H1 (cell line): Measurements from ENCODE around the gene ADAMTS13. TPM values are rescaled to one million over a fixed set of nuclear protein-coding genes. Genes with fewer than 3 reads are reported as not detected.

Source experiments
- CTCF ChIA-PET: fragments of 300-600 bp; sonication (Branson Sonifier 250); formaldehyde crosslinking; loops from one replicate; lab custom pipeline; 2021; ENCODE audit not compliant: partially characterized antibody; lab: Charles Lee
- POLR2A ChIA-PET: fragments of 300-600 bp; sonication (Branson Sonifier 250); formaldehyde crosslinking; loops from one replicate; lab custom pipeline; 2021; ENCODE audit warnings: inconsistent platforms; ENCODE audit not compliant: partially characterized antibody; lab: Charles Lee
- DNase-seq, 2 experiments: peaks; one replicate each; pipeline versions ENCODE4 v3.0.0 to v3.0.0-alpha.2; 2010 to 2022; ENCODE audit warnings: low spot score in 2 of 2, low read depth in 1 of 2, mixed read lengths in 1 of 2
- FAIRE-seq: peaks from 2 replicates; lab custom pipeline; 2011; peaks lifted over from hg19 to GRCh38; lab: Jason Lieb, UNC
- H2AFZ ChIP-seq: 2 replicates; pipeline ENCODE4 v1.8.1; 2012; ENCODE audit warnings: low read length, inconsistent platforms
- H2AK5ac ChIP-seq: 2 replicates; pipeline ENCODE4 v1.6.1; 2013; ENCODE audit warnings: low read depth, low read length
- H2BK120ac ChIP-seq: replicated peaks from 2 replicates; pipeline ENCODE3; 2013; ENCODE audit warnings: low read depth, low read length, inconsistent platforms
- H2BK12ac ChIP-seq: 2 replicates; pipeline ENCODE4 v1.6.1; 2013; ENCODE audit warnings: low read depth, low read length
- H2BK15ac ChIP-seq: 2 replicates; pipeline ENCODE4 v1.6.1; 2013; ENCODE audit warnings: low read length
- H2BK20ac ChIP-seq: 2 replicates; pipeline ENCODE4 v1.6.1; 2013; ENCODE audit warnings: low read length
- H2BK5ac ChIP-seq: 2 replicates; pipeline ENCODE4 v1.6.1; 2013; ENCODE audit warnings: low read depth, low read length
- H3K14ac ChIP-seq: 2 replicates; pipeline ENCODE4 v1.6.1; 2013; ENCODE audit warnings: inconsistent platforms; ENCODE audit not compliant: insufficient read length
- H3K18ac ChIP-seq: 2 replicates; pipeline ENCODE4 v1.6.1; 2013; ENCODE audit warnings: low read length; ENCODE audit errors: extremely low read depth
- H3K23ac ChIP-seq: 2 replicates; pipeline ENCODE4 v1.6.1; 2013; ENCODE audit warnings: inconsistent platforms; ENCODE audit not compliant: insufficient read length
- H3K23me2 ChIP-seq: 2 replicates; pipeline ENCODE4 v1.6.1; 2013; ENCODE audit warnings: low read depth, low read length
- H3K27ac ChIP-seq: 2 replicates; pipeline ENCODE4 v1.6.1; 2011; ENCODE audit warnings: low read depth, low read length, inconsistent platforms
- H3K27me3 ChIP-seq, 4 experiments: replicated peaks in 1 of 4; 1 replicate in 1 of 4; 2 replicates in 3 of 4; pipeline versions ENCODE4 v1.6.1 to v1.8.1; 2011 to 2013; ENCODE audit warnings: low read length in 3 of 4, mild to moderate bottlenecking in 3 of 4, inconsistent platforms in 2 of 4, mixed read lengths in 2 of 4, moderate library complexity in 1 of 4; ENCODE audit not compliant: control insufficient read depth in 3 of 4, insufficient read depth in 3 of 4; ENCODE audit errors: extremely low read depth in 1 of 4
- H3K36me3 ChIP-seq, 4 experiments: 2 replicates each; pipeline versions ENCODE4 v1.6.1 to v1.8.1; 2011 to 2013; ENCODE audit warnings: mild to moderate bottlenecking in 4 of 4, low read length in 3 of 4, moderate library complexity in 2 of 4, control low read depth in 1 of 4, inconsistent platforms in 1 of 4; ENCODE audit not compliant: insufficient read depth in 4 of 4, control insufficient read depth in 2 of 4
- H3K4ac ChIP-seq: replicated peaks from 2 replicates; pipeline ENCODE3; 2013; ENCODE audit warnings: low read length, low read depth, mixed read lengths, inconsistent platforms; ENCODE audit not compliant: insufficient read length
- H3K4me1 ChIP-seq, 4 experiments: replicated peaks in 1 of 4; 1 replicate in 1 of 4; 2 replicates in 3 of 4; pipeline versions ENCODE4 v1.6.1 to v1.8.1; 2011 to 2013; ENCODE audit warnings: low read length in 3 of 4, inconsistent platforms in 2 of 4, mixed read lengths in 1 of 4; ENCODE audit not compliant: insufficient read depth in 4 of 4, control insufficient read depth in 3 of 4
- H3K4me2 ChIP-seq, 2 experiments: 2 replicates each; pipeline versions ENCODE4 v1.6.1 to v1.8.1; 2011 to 2013; ENCODE audit warnings: low read depth in 2 of 2, low read length in 2 of 2, control low read depth in 1 of 2, inconsistent platforms in 1 of 2, mild to moderate bottlenecking in 1 of 2; ENCODE audit not compliant: insufficient read depth in 1 of 2
- H3K4me3 ChIP-seq, 4 experiments: fragments of 200-600, 300-600 bp in 1 of 4; sonication (generic), shearing (Covaris generic), sonication (Bioruptor Twin) in 1 of 4; 2 replicates each; pipeline versions ENCODE4 v1.5.1 to v1.8.1; 2011 to 2016; ENCODE audit warnings: low read length in 4 of 4, low read depth in 3 of 4, control low read depth in 2 of 4, inconsistent platforms in 2 of 4, mild to moderate bottlenecking in 2 of 4, mixed read lengths in 1 of 4, moderate library complexity in 1 of 4; ENCODE audit not compliant: insufficient read depth in 2 of 4; ENCODE audit errors: extremely low read depth in 1 of 4
- H3K56ac ChIP-seq: replicated peaks from 2 replicates; pipeline ENCODE3; 2013; ENCODE audit warnings: low read depth, mild to moderate bottlenecking, mixed read lengths, low read length, inconsistent platforms; ENCODE audit not compliant: insufficient read length
- H3K79me1 ChIP-seq: 2 replicates; pipeline ENCODE4 v1.6.1; 2013; ENCODE audit warnings: low read depth, low read length, control low read depth
- H3K79me2 ChIP-seq, 2 experiments: 2 replicates each; pipeline versions ENCODE4 v1.6.1 to v1.8.1; 2012 to 2013; ENCODE audit warnings: low read length in 2 of 2, mild to moderate bottlenecking in 2 of 2, inconsistent platforms in 1 of 2; ENCODE audit not compliant: insufficient read depth in 2 of 2, control insufficient read depth in 1 of 2
- H3K9ac ChIP-seq, 4 experiments: replicated peaks in 1 of 4; 1 replicate in 1 of 4; 2 replicates in 3 of 4; pipeline versions ENCODE4 v1.6.1 to v1.8.1; 2011 to 2013; ENCODE audit warnings: low read depth in 3 of 4, low read length in 3 of 4, control low read depth in 2 of 4, mild to moderate bottlenecking in 2 of 4, moderate library complexity in 2 of 4, inconsistent platforms in 1 of 4; ENCODE audit errors: extremely low read depth in 1 of 4
- H3K9me3 ChIP-seq, 2 experiments: 2 replicates each; pipeline versions ENCODE4 v1.6.1 to v1.8.1; 2012 to 2013; ENCODE audit warnings: mild to moderate bottlenecking in 2 of 2, moderate library complexity in 2 of 2, control low read depth in 1 of 2, inconsistent platforms in 1 of 2, low read depth in 1 of 2, low read length in 1 of 2, mixed read lengths in 1 of 2; ENCODE audit not compliant: insufficient read depth in 2 of 2
- H4K20me1 ChIP-seq, 2 experiments: replicated peaks in 1 of 2; 2 replicates each; pipeline versions ENCODE3 to v1.8.1; 2011 to 2013; ENCODE audit warnings: inconsistent platforms in 2 of 2, low read length in 2 of 2, mild to moderate bottlenecking in 1 of 2; ENCODE audit not compliant: insufficient read depth in 2 of 2, control insufficient read depth in 1 of 2
- H4K5ac ChIP-seq: 2 replicates; pipeline ENCODE4 v1.6.1; 2013; ENCODE audit warnings: low read length, low read depth, mixed read lengths, inconsistent platforms; ENCODE audit not compliant: insufficient read length
- H4K8ac ChIP-seq: 2 replicates; pipeline ENCODE4 v1.8.0; 2013; ENCODE audit warnings: mild to moderate bottlenecking, moderate library complexity, low read length, inconsistent platforms; ENCODE audit not compliant: insufficient read depth; ENCODE audit errors: extremely low read depth
- H4K91ac ChIP-seq: replicated peaks from 2 replicates; pipeline ENCODE3; 2013; ENCODE audit warnings: low read length, mixed read lengths, inconsistent platforms; ENCODE audit not compliant: insufficient read length
- ASH2L ChIP-seq: fragments of 200-600, 300-600 bp; sonication (generic); IDR thresholded peaks from one replicate; pipeline ENCODE4 v1.7.1; 2017; ENCODE audit warnings: low read length
- CHD1 ChIP-seq: IDR thresholded peaks from 2 replicates; pipeline ENCODE4 v1.6.1; 2012; ENCODE audit warnings: low read depth, low read length, improper control_type of control experiment
- HDAC6 ChIP-seq: IDR thresholded peaks from one replicate; pipeline ENCODE4 v1.7.1; 2012; ENCODE audit warnings: low read depth, mild to moderate bottlenecking, inconsistent platforms, low read length, moderate library complexity
- JUN ChIP-seq: IDR thresholded peaks from 2 replicates; pipeline ENCODE4 v1.6.1; 2011; ENCODE audit warnings: low read depth, mild to moderate bottlenecking, improper control_type of control experiment, low read length
- KDM4A ChIP-seq: IDR thresholded peaks from one replicate; pipeline ENCODE4 v1.7.1; 2012; ENCODE audit warnings: low read depth, mild to moderate bottlenecking, moderate library complexity, low read length, inconsistent platforms; ENCODE audit not compliant: severe bottlenecking
- MAFK ChIP-seq: IDR thresholded peaks from 2 replicates; pipeline ENCODE4 v1.6.1; 2012; ENCODE audit warnings: low read depth, mild to moderate bottlenecking, improper control_type of control experiment, low read length
- SIX5 ChIP-seq: IDR thresholded peaks from 2 replicates; pipeline ENCODE4 v1.6.1; 2011; ENCODE audit warnings: mild to moderate bottlenecking, low read depth, low read length
- WGBS, 2 experiments: shearing (Covaris generic) in 1 of 2; methylation state at CpG; one replicate each; pipeline versions ENCODE4 v1.1.6 to v1.1.7; 2013 to 2015; ENCODE audit warnings: low lambda C conversion rate in 2 of 2, mixed read lengths in 2 of 2, inconsistent platforms in 1 of 2, low coverage in 1 of 2, missing lambda C conversion rate in 1 of 2; ENCODE audit not compliant: insufficient replicate concordance in 2 of 2, insufficient coverage in 1 of 2, insufficient read length in 1 of 2; ENCODE audit errors: extremely low coverage in 1 of 2, missing lambda C conversion rate in 1 of 2; 5-methylcytosine and 5-hydroxymethylcytosine counted together
- polyA plus RNA-seq, 7 experiments: library from polyadenylated mRNA; depleted of rRNA in 3 of 7; stranded (reverse) in 5 of 7; unstranded in 2 of 7; fragments of >200 nt in 5 of 7; fragments of 200-250 nt in 2 of 7; gene quantifications; 1 replicate in 5 of 7; 2 replicates in 1 of 7; 4 replicates in 1 of 7; pipeline versions ENCODE4 v1.2.1 to v1.2.3, GENCODE V29; 2011 to 2013; ENCODE audit warnings: missing spikeins in 2 of 7, mixed read lengths in 2 of 7
- total RNA-seq: library from RNA; stranded (reverse); fragmentation: NEBNext Ultra II Directional; extraction: Animal tissue kit (Norgen Biotek cat#: 25700); gene quantifications from 2 replicates; pipeline ENCODE4 v1.2.1, GENCODE V29; 2021
- TF ChIP-seq, protein P1 (sequence below): IDR thresholded peaks from 2 replicates; pipeline ENCODE4 v1.6.1; 2012; ENCODE audit warnings: inconsistent platforms
- TF ChIP-seq, protein P2 (sequence below), 3 experiments: IDR thresholded peaks; 1 replicate in 2 of 3; 2 replicates in 1 of 3; pipeline versions ENCODE4 v1.5.1 to v1.6.1; 2011; ENCODE audit warnings: low read length in 3 of 3, mild to moderate bottlenecking in 3 of 3, inconsistent platforms in 2 of 3, low read depth in 1 of 3, moderate library complexity in 1 of 3; ENCODE audit not compliant: insufficient read depth in 1 of 3; ENCODE audit errors: control extremely low read depth in 1 of 3

ADAMTS13 gene
- total and polyA plus RNA-seq, 2 of the 8 experiments (the other 6 are each of a cell fraction or from before 2014, with no cell fraction given), result 4.4 to 5.8 TPM

DNA sequence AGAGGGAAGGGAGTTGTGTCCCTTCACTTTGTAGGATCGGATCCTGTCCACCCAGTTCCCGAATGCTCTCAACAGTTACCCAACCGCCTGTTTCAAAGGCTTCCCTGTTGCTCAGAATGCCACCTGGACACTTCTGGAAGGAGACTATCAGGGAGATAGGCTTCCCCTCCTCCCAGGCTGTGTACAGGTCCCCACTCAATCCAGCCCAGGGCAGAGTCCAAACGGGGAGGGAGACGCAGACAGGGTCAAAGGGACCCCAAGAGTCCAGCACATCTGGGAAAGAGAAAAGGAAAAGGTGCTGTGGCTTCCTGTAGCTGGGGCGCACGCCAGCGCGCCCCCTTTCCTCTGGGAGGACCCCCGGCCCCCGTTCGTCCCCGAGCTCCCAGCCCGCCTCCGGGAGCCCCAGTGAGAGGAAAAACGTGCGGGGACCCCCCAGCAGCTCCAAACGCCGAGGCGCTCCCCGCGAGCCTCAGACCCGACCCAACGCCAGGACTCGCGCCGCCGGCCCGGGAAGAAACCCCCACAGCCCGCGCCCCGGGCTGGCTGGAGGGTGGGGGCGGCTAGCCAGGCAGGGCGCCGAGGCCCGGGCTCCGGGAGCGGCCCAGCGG, 46.9 kb upstream of the ADAMTS13 start:
- Histone ChIP-seq H3K27me3 (peaks cover 0 to 11% (median 6%) of the 10 kb centered on the region in 4 experiments; a peak in 5 of 7 replicates), H3K9ac (peak overlapping the region; percentile 65 to 92 (median 80)), H3K4me1 (peaks cover 0 to 5% (median 0%) of the 10 kb centered on the region in 4 experiments; a peak in 1 of 7 replicates), H2AK5ac (no peak overlapping the region), H4K5ac (no peak overlapping the region), H3K79me2 (peaks cover 14 to 52% of the 10 kb centered on the region in 2 experiments), H2BK12ac (no peak overlapping the region), H3K36me3 (peaks cover 0 to 9% (median 5%) of the 10 kb centered on the region in 4 experiments; a peak in 4 of 8 replicates), H4K91ac (no peak overlapping the region), H3K14ac (no peak overlapping the region), H2BK120ac (no peak overlapping the region), H3K23me2 (peaks cover 8% of the 10 kb centered on the region; the same call in 1 of the 2 replicates), H3K56ac (peak overlapping the region; percentile 0), H2BK5ac (no peak overlapping the region; the same call in 1 of the 2 replicates), H3K4ac (no peak overlapping the region), H4K8ac (peak overlapping the region; percentile 63; the same call in 1 of the 2 replicates), H2BK15ac (no peak overlapping the region), H2BK20ac (no peak overlapping the region), H3K27ac (peak overlapping the region; percentile 80), H3K4me3 (peak overlapping the region; percentile 70 to 87 (median 74)), H3K9me3 (peaks cover 0 to 4% of the 10 kb centered on the region in 2 experiments; a peak in 2 of 4 replicates), H3K4me2 (peak overlapping the region; percentile 76 to 77), H2AFZ (no peak overlapping the region), H4K20me1 (peaks cover 17 to 34% of the 10 kb centered on the region in 2 experiments), H3K18ac (peak overlapping the region; percentile 38; the same call in 1 of the 2 replicates), H3K23ac (no peak overlapping the region), H3K79me1 (peaks cover 9% of the 10 kb centered on the region; the same call in 1 of the 2 replicates)
- DNase-seq, result no peak
- CTCF ChIA-PET, result interaction anchor here (0.9 to 10.1 kb wide), 4 partner anchors 12 to 311 kb away, joined by 3 to 90 read pairs (median 13); partner anchors contain the start of genes SURF1 and SURF2
- POLR2A ChIA-PET, result interaction anchor here (1.1 to 19.9 kb wide), 6 partner anchors 10 to 42 kb away, joined by 3 to 461 read pairs (median 6); partner anchors contain the start of genes MED22, RPL7A, SURF1 and SURF2
- no peak for FAIRE-seq
- 2% methylated on average over 31 of the region's 39 CpGs; no CpG with 5 or more reads in 1 of the 2 experiments for WGBS, 2 experiments
- TF ChIP-seq HDAC6 (no peak), KDM4A (peak; percentile 74), JUN (no peak), ASH2L (peak; percentile 71), MAFK (no peak), SIX5 (no peak), CHD1 (no peak)
- TF ChIP-seq, protein P1, sequence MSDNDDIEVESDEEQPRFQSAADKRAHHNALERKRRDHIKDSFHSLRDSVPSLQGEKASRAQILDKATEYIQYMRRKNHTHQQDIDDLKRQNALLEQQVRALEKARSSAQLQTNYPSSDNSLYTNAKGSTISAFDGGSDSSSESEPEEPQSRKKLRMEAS, result no peak
- TF ChIP-seq, protein P2, sequence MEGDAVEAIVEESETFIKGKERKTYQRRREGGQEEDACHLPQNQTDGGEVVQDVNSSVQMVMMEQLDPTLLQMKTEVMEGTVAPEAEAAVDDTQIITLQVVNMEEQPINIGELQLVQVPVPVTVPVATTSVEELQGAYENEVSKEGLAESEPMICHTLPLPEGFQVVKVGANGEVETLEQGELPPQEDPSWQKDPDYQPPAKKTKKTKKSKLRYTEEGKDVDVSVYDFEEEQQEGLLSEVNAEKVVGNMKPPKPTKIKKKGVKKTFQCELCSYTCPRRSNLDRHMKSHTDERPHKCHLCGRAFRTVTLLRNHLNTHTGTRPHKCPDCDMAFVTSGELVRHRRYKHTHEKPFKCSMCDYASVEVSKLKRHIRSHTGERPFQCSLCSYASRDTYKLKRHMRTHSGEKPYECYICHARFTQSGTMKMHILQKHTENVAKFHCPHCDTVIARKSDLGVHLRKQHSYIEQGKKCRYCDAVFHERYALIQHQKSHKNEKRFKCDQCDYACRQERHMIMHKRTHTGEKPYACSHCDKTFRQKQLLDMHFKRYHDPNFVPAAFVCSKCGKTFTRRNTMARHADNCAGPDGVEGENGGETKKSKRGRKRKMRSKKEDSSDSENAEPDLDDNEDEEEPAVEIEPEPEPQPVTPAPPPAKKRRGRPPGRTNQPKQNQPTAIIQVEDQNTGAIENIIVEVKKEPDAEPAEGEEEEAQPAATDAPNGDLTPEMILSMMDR (IDR thresholded peaks at IDR 0.05; ENCODE audit: control extremely low read depth in 1 of 3, insufficient read depth in 1 of 3, low read depth in 1 of 3, low read length in 3 of 3), result peak in 2 of 3 experiments; percentile 20 to 33; a peak in 1 of 4 replicates
